Heart left ventricle (tissue), 13 donors: ENCODE measurements around the gene KLHL2.
"Not testable (repeated sequence)": the region's sequence is repeated elsewhere in the genome, so short reads cannot be mapped to it uniquely, and the experiment has no call there.

Experiments used
- POLR2A ChIP-seq, 2 donors: fragments of 450-650 bp; IDR thresholded peaks; one replicate each; pipeline ENCODE4 v1.6.1; 2017; ENCODE audit warnings: antibody characterized with exemption in 2 of 2, mild to moderate bottlenecking in 2 of 2, moderate library complexity in 2 of 2
- TF ChIP-seq, protein P1 (sequence below), 12 donors: fragments of 200-600 bp; sonication (generic) in 4 of 12; IDR thresholded peaks; one replicate each; pipeline versions ENCODE4 v1.5.0 to v1.8.0; 2018 to 2022; ENCODE audit warnings: antibody characterized with exemption in 12 of 12, mild to moderate bottlenecking in 5 of 12
- donor health status: ischemic (EF 13 %, LVEDD 7.1; RV severe dilation, severe dysfunction).
- donor health status: DM: no; HTN: yes; CAD: no.
- donor health status: DM: no; HTN: no; CAD: no.
- donor health status: ischemic (EF 25% LVEDD 6.9; RV normal size, moderate dysfunction).
- donor health status: ischemic (EF 25% LVEDD 5.7; RV mildly dilated, moderate dysfunction).
- donor health status: ischemic (EF 35%, LVEDD 5.7; RV mildly dilated, moderate dysfunction).
- donor health status: nonischemic (EF 11% LVEDD 7.7; RV severe dilation, severe dysfunction).
- donor health status: DM: yes; HTN: yes; CAD: no.
- donor health status: PGD.
- donor health status: ischemic (EF 29% LVEDD 5.4; RV normal size, mild dysfunction).
- donor health status: nonischemic (EF 23%, LVEDD 6.1; RV moderate dilation, normal function).

DNA sequence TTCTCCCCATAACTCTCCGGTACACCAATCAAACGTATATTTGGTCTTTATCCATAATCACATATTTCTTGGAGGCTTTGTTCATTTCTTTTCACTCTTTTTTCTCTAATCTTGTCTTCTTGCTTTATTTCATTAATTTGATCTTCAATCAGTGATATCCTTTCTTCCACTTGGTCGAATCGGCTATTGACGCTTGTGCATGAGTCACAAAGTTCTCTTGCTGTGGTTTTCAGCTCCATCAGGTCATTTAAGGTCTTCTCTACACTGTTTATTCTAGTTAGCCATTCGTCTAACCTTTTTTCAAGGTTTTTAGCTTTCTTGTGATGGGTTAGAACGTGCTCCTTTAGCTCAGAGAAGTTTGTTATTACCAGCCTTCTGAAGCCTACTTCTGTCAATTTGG is 62.6 kb downstream of the KLHL2 start:
- TF ChIP-seq, protein P1, sequence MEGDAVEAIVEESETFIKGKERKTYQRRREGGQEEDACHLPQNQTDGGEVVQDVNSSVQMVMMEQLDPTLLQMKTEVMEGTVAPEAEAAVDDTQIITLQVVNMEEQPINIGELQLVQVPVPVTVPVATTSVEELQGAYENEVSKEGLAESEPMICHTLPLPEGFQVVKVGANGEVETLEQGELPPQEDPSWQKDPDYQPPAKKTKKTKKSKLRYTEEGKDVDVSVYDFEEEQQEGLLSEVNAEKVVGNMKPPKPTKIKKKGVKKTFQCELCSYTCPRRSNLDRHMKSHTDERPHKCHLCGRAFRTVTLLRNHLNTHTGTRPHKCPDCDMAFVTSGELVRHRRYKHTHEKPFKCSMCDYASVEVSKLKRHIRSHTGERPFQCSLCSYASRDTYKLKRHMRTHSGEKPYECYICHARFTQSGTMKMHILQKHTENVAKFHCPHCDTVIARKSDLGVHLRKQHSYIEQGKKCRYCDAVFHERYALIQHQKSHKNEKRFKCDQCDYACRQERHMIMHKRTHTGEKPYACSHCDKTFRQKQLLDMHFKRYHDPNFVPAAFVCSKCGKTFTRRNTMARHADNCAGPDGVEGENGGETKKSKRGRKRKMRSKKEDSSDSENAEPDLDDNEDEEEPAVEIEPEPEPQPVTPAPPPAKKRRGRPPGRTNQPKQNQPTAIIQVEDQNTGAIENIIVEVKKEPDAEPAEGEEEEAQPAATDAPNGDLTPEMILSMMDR (IDR thresholded peaks at IDR 0.05): not testable (repeated sequence)
- not testable (repeated sequence) for TF ChIP-seq POLR2A (IDR thresholded peaks at IDR 0.05)
